OCI-LY1 (cell line): ENCODE measurements around the gene AADAC.
A peak's percentile ranks its signal among the peaks of the same experiment; 100 is the strongest.
"Not testable (repeated sequence)": the region's sequence is repeated elsewhere in the genome, so short reads cannot be mapped to it uniquely, and the experiment has no call there.

Experiments used
- H2AFZ ChIP-seq: fragments of 200-600 bp; sonication (generic), shearing (Covaris generic); 2 replicates; pipeline ENCODE4 v1.6.0; 2014; ENCODE audit warnings: antibody characterized with exemption, mild to moderate bottlenecking, low read length
- H3F3A ChIP-seq: fragments of 200-600 bp; sonication (generic), shearing (Covaris generic); 2 replicates; pipeline ENCODE4 v1.6.0; 2014; ENCODE audit warnings: mild to moderate bottlenecking, antibody characterized with exemption, low read length, moderate library complexity; ENCODE audit not compliant: insufficient read depth
- H3K27ac ChIP-seq: fragments of 200-600 bp; sonication (generic); 2 replicates; pipeline ENCODE4 v1.5.1; 2014; ENCODE audit warnings: low read length, mixed run types, mild to moderate bottlenecking, low read depth; ENCODE audit not compliant: poor library complexity, severe bottlenecking
- H3K27me3 ChIP-seq: fragments of 200-600 bp; sonication (generic); 2 replicates; pipeline ENCODE4 v1.6.0; 2014; ENCODE audit warnings: antibody characterized with exemption, mild to moderate bottlenecking, low read length, moderate library complexity; ENCODE audit not compliant: insufficient read depth
- H3K36me3 ChIP-seq: fragments of 200-600 bp; sonication (generic); 2 replicates; pipeline ENCODE4 v1.6.1; 2014; ENCODE audit warnings: mild to moderate bottlenecking, antibody characterized with exemption, low read length, moderate library complexity, mixed read lengths; ENCODE audit not compliant: insufficient read depth
- H3K4me1 ChIP-seq: fragments of 200-600 bp; sonication (generic); 2 replicates; pipeline ENCODE4 v1.5.1; 2014; ENCODE audit warnings: mild to moderate bottlenecking, low read length, moderate library complexity; ENCODE audit not compliant: insufficient read depth, severe bottlenecking
- H3K4me2 ChIP-seq: fragments of 200-600 bp; sonication (generic), shearing (Covaris generic); 2 replicates; pipeline ENCODE4 v1.6.1; 2014; ENCODE audit warnings: low read length
- H3K4me3 ChIP-seq: fragments of 200-600 bp; sonication (generic); 2 replicates; pipeline ENCODE4 v1.5.1; 2014; ENCODE audit warnings: low read length, low read depth, mild to moderate bottlenecking, mixed read lengths; ENCODE audit not compliant: poor library complexity, severe bottlenecking
- H3K79me2 ChIP-seq: fragments of 200-600 bp; shearing (Covaris generic); 2 replicates; pipeline ENCODE4 v1.6.1; 2016; ENCODE audit warnings: mixed run types, low read length, mixed read lengths; ENCODE audit not compliant: insufficient read depth
- H3K9ac ChIP-seq: fragments of 200-600 bp; sonication (generic), shearing (Covaris generic); 2 replicates; pipeline ENCODE4 v1.6.1; 2014; ENCODE audit warnings: mild to moderate bottlenecking, low read length, mixed read lengths
- H3K9me2 ChIP-seq: fragments of 200-600 bp; sonication (generic), shearing (Covaris generic); 2 replicates; pipeline ENCODE4 v1.6.1; 2014; ENCODE audit warnings: low read depth, mild to moderate bottlenecking, low read length, mixed read lengths
- H3K9me3 ChIP-seq: fragments of 200-600 bp; shearing (Covaris generic); 2 replicates; pipeline ENCODE4 v1.6.1; 2014; ENCODE audit warnings: low read length, mixed read lengths
- H4K20me1 ChIP-seq: fragments of 200-600 bp; sonication (generic), shearing (Covaris generic); 2 replicates; pipeline ENCODE4 v1.6.0; 2016; ENCODE audit warnings: mild to moderate bottlenecking, low read length; ENCODE audit not compliant: insufficient read depth
- CTCF ChIP-seq: fragments of 200-600 bp; sonication (generic), shearing (Covaris generic); IDR thresholded peaks from 2 replicates; pipeline ENCODE4 v1.5.1; 2017; ENCODE audit warnings: mild to moderate bottlenecking, antibody characterized with exemption, low read length, moderate library complexity, mixed read lengths
- EZH2 ChIP-seq: fragments of 200-600 bp; sonication (generic), shearing (Covaris generic); IDR thresholded peaks from 2 replicates; pipeline ENCODE4 v1.8.0; 2017; ENCODE audit warnings: borderline replicate concordance, mixed run types, mild to moderate bottlenecking, antibody characterized with exemption, low read length, moderate library complexity, mixed read lengths

AADAC gene

DNA sequence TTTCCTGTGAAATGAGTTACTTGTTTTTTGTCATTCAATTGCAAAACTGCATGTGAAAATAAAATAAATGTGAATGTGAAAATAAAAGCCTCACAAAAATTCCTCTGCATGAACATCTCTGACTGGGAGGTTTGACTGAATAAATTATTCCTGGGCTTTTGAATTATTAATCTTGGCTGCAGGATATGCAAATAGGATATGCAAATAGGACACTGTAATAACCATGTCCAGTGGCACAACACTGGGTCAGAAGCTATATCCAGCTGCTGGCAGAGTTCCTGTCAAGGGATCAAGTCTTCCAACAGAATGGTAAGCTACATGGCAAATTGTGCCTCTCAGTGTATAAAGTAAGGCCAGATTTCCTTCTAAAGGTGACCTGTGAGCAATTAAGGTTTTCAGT is 59.5 kb downstream of the AADAC start, which contains the start of gene SUCNR1:
TSS of gene SUCNR1 (plus strand) at position 246 of the 400 bp plus-strand sequence. CDS start 6,250 bp downstream, outside the sequence.
- Histone ChIP-seq H3K4me2 (no peak within 1 kb of the TSS), H3K36me3 (no peaks in the 10 kb centered on the region), H3K79me2 (no peaks in the 10 kb centered on the region), H3K9me3 (no peaks in the 10 kb centered on the region), H3K27me3 (no peaks in the 10 kb centered on the region), H3K4me1 (no peaks in the 10 kb centered on the region), H3K27ac (no peak within 1 kb of the TSS), H2AFZ (no peak within 1 kb of the TSS), H3K9ac (no peak within 1 kb of the TSS), H4K20me1 (no peaks in the 10 kb centered on the region), H3F3A (no peaks in the 10 kb centered on the region), H3K4me3 (no peak within 1 kb of the TSS), H3K9me2 (no peaks in the 10 kb centered on the region)
- no peak for TF ChIP-seq EZH2
- TF ChIP-seq CTCF, result no peak

DNA sequence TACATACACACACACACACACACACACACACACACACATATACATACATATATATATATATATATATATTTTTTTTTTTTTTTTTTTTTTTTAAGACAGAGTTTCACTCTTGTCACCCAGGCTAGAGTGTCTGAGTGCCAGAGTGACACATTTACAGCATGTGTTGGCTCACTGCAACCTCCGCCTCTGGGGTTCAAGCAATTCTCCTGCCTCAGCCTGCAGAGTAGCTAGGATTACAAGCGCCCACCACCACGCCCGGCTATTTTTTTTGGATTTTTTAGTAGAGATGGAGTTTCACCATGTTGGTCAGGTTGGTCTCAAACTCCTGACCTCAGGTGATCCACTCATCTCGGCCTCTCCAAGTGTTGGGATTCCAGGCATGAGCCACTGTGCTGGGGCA is 60.2 kb downstream of the AADAC start:
- not testable (repeated sequence) for H3K4me3 ChIP-seq, H3K27ac ChIP-seq, H3K79me2 ChIP-seq, H3K4me2 ChIP-seq, H2AFZ ChIP-seq, H3K4me1 ChIP-seq, H3K27me3 ChIP-seq, H3K9me3 ChIP-seq, H3F3A ChIP-seq, H3K36me3 ChIP-seq, H3K9ac ChIP-seq, H3K9me2 ChIP-seq, H4K20me1 ChIP-seq

GRCh38 chr3:151875759-151876158 is 61.8 kb downstream of the AADAC start:
- Histone ChIP-seq H3F3A (no peaks in the 10 kb centered on the region), H3K4me1 (no peaks in the 10 kb centered on the region), H2AFZ (peak overlapping the region; percentile 30; the same call in 1 of the 2 replicates)

More at GRCh38 chr3:151875759-151876158, 61.8 kb downstream of the AADAC start:
- no peak for TF ChIP-seq EZH2
- TF ChIP-seq CTCF, result no peak
- Histone ChIP-seq H3K4me2 (no peak overlapping the region), H4K20me1 (no peaks in the 10 kb centered on the region), H3K4me3 (no peak overlapping the region), H3K9me3 (no peaks in the 10 kb centered on the region), H3K9ac (no peak overlapping the region), H3K79me2 (no peaks in the 10 kb centered on the region), H3K9me2 (no peaks in the 10 kb centered on the region), H3K27me3 (no peaks in the 10 kb centered on the region), H3K27ac (no peak overlapping the region), H3K36me3 (no peaks in the 10 kb centered on the region)
